ENCODE results near the gene WDFY4.

WDFY4 gene

GRCh38 chr10:48691812-48692528 lies 7.3 kb downstream of the WDFY4 start:
- no peak for DNase-seq (ENCODE audit: low read depth in 2 of 2)

- no peak for DNase-seq (ENCODE audit: low read depth in 2 of 2)
Observed at GRCh38 chr10:48692748-48693147, 8.1 kb downstream of the WDFY4 start.

- no peak for DNase-seq (ENCODE audit: low read depth in 2 of 2)
Observed at GRCh38 chr10:48693206-48693605, 8.5 kb downstream of the WDFY4 start.

DNA sequence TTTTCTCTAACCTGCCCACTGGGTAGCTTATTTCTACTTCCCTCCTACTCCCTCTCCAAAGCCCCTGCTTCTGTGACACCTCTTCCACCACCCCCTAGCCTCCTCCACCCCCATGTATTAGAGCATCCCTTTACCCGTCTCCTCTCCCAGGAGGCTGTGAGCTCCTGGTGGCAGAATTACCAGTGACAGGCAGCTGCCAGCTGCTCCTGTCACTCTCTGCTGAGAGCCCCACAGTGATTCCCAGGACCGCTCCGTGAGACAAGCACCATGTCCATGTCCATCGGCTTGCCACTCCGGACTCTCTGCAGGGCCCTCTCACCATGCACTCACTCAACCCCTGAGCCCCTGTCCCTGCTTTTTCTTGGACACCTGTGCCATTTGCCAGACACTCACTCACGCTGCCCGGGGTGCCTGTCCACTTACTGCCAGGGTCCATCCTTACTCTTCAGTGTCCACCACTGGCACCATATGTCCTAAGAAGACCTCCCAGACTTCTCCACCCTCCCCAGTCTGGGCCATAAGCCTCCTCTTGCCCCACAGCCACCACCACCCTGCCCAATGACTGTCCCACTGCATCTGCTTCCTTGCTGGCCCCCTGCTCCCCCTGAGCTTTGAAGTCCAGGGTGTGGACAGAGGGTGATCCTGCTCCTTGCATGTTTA lies 9.8 kb downstream of the WDFY4 start:
- no peak for DNase-seq (ENCODE audit: low read depth in 2 of 2)

DNA sequence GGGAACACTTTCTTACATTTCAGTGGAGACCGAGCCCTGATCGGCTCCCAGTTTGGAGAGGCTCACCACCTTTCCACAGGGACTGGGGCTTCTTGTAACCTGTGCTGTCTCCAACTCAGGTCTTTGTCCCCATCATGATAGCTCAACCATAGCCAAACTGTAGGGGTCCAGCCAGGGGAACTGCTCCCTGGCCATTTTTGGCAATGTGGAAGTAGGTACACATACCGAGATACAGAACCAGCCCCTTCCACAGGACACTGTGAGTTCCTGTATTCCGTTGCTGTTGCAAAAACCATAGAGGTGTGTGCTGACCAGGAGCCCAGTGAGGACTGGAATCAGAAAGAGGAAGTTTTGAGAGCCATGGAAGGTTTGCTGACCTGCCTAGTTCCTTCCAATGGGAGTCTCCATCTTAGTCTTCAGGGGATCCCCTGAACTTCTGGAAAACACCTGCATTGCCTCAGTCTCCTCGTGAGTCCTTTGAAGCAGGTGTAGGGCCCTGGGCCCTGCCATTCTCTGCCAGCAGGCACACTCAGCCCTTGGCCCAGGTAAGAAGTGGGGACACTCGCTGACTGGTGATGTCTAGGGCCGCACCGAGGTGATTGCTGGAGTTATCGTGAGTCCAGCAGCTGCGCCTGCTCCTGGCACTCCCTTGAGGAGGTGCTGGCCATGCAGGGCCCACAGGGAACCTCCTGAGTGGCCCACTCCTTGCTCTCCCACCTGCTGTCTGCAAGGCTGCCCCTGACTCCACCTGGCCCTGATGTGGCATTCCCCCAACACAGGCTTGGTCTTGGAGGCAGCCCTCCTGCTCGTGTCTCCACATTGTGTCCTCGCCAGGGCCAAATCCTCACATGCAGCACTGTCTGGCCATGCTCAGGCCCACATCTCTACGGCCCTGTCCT lies 11.2 kb downstream of the WDFY4 start:
- no peak for DNase-seq (ENCODE audit: low read depth in 2 of 2)

DNA sequence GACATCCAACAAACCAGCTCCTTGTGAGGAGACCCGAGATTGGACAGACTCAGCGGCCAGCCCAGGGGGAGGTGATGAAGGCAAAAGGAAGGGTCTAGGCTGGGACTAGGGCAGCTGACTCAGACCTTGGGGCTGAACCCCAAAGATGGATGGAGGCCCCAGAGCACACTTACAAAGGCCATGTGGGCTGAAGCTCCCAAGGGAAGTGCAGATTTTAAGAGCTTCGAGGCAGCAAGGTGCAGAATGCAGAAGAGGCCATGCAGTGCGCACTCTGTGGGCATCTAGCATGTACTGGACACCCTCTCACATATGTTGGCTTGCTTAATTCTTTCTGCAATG lies 11.8 kb downstream of the WDFY4 start:
- no peak for DNase-seq (ENCODE audit: low read depth in 2 of 2)

DNA sequence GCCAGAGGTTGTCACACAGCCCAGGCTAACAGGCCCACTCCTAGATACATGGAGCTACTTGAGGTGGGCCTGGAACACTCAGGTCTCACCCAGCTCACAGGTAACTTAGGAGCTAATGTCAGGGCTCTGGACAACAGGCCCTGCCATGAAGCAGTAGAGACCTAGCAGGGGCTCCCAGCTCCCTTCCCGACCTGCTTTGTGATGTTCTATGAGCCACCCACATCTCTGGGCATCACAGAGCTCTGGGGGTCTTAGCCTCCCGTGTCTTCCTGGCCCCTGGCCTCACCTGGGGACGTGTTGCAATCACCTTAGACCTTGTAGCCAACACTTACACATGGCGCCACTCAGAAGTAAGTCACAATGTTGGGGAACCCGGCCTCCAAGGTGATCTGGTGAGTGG lies 12.4 kb downstream of the WDFY4 start:
- no peak for DNase-seq (ENCODE audit: low read depth in 2 of 2)

GRCh38 chr10:48697821-48698764 lies 13.4 kb downstream of the WDFY4 start:
- DNase-seq (ENCODE audit: low read depth in 2 of 2): no peak

- DNase-seq (ENCODE audit: low read depth in 2 of 2): no peak
Observed at GRCh38 chr10:48699011-48699627, 14.4 kb downstream of the WDFY4 start.

DNA sequence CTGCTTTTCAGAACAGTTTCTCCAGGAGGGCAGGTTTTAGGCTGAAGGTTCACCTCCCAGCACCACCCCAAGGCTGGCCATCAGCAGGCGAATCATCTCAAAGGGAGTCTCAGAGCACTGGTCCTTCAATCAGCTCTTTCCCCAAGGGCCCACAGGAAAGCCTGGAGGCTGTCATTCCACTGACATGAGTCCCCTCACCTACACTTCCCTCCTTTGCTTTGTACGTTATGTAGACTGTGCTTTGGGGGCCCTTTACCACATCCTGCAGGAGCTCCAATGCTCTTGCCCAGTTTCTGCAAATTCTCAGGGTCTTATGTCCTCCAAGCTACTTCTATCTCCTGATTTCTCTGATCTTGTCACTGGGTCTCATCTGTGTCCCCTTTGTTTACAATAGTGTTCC lies 15.4 kb downstream of the WDFY4 start:
- no peak for DNase-seq (ENCODE audit: low read depth in 2 of 2)

DNA sequence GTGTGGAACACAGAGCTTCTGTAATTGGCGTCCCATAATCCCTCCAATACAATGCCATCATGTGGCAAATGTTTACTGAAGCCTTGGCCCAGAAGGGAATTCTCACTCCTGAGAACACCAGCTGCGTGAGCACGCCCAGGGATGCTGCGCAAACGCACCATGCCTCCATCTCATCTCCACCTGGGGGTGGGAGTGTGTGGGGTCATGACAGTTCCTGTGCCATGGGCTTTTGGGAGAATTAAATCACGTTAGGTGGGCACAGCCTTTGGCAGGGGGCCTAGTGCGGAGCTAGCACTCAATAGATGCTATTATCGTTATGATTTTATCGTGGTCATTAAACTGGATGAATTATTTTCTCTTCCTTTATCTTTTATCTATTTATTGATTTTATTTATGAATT lies 15.8 kb downstream of the WDFY4 start:
- DNase-seq (ENCODE audit: low read depth in 2 of 2): no peak

GRCh38 chr10:48701139-48701901 lies 16.6 kb downstream of the WDFY4 start:
- DNase-seq (ENCODE audit: low read depth in 2 of 2): no peak

DNA sequence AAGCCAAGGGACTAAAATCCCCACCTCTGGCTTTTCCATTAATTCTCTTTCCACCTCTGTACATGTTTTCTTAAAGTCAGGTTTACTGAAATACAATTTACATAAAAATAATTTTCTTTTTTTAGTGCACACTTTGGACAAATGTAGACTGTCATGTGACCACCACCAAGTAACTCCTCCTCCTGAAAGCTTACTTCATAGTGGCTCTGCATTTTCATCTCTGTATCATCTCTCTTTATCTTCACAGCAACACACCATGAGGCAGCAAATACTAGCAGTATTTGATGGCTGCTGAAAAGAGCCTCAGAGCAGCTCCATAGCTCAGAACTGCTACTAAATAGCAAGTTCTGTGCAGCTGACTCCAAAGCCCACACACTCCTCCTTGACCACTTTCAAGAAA lies 17.3 kb downstream of the WDFY4 start:
- no peak for DNase-seq (ENCODE audit: low read depth in 2 of 2)

GRCh38 chr10:48703531-48704122 lies 19.0 kb downstream of the WDFY4 start:
- DNase-seq (ENCODE audit: low read depth in 2 of 2): no peak

- DNase-seq (ENCODE audit: low read depth in 2 of 2): no peak
Observed at GRCh38 chr10:48704156-48704555, 19.5 kb downstream of the WDFY4 start.

GRCh38 chr10:48705401-48705938 lies 20.8 kb downstream of the WDFY4 start:
- no peak for DNase-seq (ENCODE audit: low read depth in 2 of 2)

DNA sequence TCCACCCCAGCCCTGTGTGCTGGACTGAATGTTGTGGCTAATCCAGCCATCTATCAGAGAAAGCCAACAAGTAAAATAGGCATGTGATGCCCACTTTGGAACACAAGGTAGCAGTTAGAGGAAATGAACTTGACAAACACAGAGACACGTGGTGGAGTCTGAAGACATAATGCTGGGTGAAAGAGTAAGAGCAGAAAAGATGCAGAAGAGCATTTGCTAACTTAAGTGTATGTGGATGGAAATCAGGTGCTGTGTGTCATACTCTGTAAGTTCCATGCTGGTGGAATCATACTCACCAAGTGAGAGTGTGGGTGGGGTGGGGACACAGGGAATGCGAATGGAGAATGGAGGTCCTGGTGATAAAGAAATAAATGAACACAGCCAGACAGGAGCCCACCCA lies 22.8 kb downstream of the WDFY4 start:
- DNase-seq (ENCODE audit: low read depth in 2 of 2): no peak

GRCh38 chr10:48708144-48708543 lies 23.5 kb downstream of the WDFY4 start:
- DNase-seq (ENCODE audit: low read depth in 2 of 2): no peak

DNA sequence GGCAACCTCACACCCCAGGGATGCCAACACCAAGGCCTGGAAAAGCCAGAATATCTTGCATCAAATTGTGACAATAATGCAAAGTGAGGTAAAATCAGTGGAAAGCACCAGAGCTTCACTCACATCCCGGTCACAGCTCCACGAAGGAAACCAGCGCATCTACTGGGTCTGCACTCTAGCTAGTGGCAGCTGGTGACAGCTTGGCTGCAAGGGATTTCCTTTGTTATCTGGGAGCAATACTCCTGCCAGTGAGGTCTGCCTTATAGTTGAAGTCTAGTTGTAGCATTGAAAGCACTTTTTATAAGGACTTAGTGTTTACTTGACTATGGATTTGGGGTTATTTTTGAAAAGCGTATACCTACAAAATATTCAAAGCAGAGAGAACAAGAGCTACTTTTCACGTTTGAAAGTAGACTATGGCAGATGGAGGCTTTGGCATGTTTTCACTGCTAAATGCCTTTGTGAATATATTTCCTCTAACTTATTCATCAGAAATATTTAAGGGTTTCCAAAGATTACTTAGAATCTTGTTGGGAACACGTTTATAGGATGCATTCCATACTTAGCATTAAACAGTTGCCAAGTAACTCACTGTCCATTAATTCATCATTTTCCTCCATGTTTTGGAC lies 26.1 kb downstream of the WDFY4 start:
- no peak for DNase-seq (ENCODE audit: low read depth in 2 of 2)

All from stimulated activated CD4-positive, alpha-beta T cell treated with anti-CD3 and anti-CD28 coated beads, Interleukin-1b, Interleukin-23, amount 100 ng/mL, for 4 hours (primary cell).